ENCODE data around the gene NEDD1.

GRCh38 chr12:96986883-96987523 lies 79.9 kb downstream of the NEDD1 start:
- TF ChIP-seq CTCF (IDR thresholded peaks at IDR 0.05; ENCODE audit: insufficient read depth, low read length, poor library complexity, severe bottlenecking), result peak; percentile 37
- no peak for TF ChIP-seq EZH2phosphoT487 (conservative IDR thresholded peaks at IDR 0.05; ENCODE audit: low read length)
